ENCODE results near the gene SH3TC1. TPM values are rescaled to one million over a fixed set of nuclear protein-coding genes. Genes with fewer than 3 reads are reported as not detected.

SH3TC1 gene
- polyA plus RNA-seq, 1 donor (not counting 4 experiments of a cell fraction or from before 2014, with no cell fraction given), result 12.3 TPM

DNA sequence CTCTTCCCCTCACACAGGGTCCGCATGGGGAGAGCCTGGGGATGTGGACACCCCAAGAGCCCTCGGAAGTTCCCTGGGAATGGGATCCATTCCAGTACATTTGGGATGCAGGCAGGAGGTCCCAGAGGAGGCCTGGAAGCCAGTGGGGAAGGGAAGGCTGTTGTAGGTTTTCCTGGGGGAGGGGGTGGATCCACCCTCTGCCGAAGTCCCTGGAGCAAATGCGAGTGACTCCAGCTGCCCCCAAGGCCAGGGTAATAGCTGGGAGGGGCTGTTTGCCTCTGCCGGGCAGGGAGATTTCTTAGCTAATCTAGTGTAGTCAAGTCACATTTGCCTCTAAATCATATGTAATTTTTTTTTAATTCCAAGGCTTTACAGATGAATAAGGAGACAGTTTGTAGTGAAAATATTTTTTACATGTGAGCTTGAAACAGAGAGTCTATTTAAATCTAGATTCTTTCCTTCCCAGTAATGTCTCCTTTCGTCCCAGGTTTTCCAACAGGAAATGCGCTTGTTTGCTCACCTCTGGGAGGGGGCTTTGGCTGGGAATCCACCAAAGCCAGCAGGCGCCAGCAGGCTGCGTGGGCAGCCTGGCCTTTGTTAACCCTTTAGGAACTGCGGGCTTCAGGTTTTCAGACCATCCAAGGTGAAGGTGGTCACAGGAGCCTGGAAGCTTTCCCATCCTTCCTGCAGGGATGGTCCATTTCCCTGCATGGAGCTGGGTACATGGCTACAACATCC lies 26.8 kb downstream of the SH3TC1 start:
- Histone ChIP-seq H3K4me1 (ENCODE audit: control insufficient read depth, extremely low read depth, insufficient read depth, low read length) (peaks cover 13% of the 10 kb centered on the region), H3K27me3 (ENCODE audit: control insufficient read depth, extremely low read depth, insufficient read depth, low read length) (no peaks in the 10 kb centered on the region), H4K20me1 (ENCODE audit: control insufficient read depth, extremely low read depth, insufficient read depth, low read length) (no peaks in the 10 kb centered on the region), H3K9me1 (ENCODE audit: control insufficient read depth, extremely low read depth, insufficient read depth, low read length) (no peaks in the 10 kb centered on the region), H3K4me3 (ENCODE audit: control insufficient read depth in 2 of 3, extremely low read depth in 1 of 3, insufficient read depth in 2 of 3, low read depth in 1 of 3, low read length in 3 of 3) (no peak overlapping the region), H3K9ac (ENCODE audit: control insufficient read depth, extremely low read depth, insufficient read depth, low read length) (no peak overlapping the region), H3K79me2 (ENCODE audit: control insufficient read depth, insufficient read depth, low read length) (peaks cover 4% of the 10 kb centered on the region), H3K27ac (ENCODE audit: control insufficient read depth, insufficient read depth, low read length) (no peak overlapping the region), H2AFZ (ENCODE audit: control insufficient read depth, low read length) (no peak overlapping the region), H3K4me2 (ENCODE audit: control insufficient read depth, extremely low read depth, insufficient read depth, low read depth, low read length) (no peak overlapping the region), H3K36me3 (ENCODE audit: control insufficient read depth in 2 of 2, extremely low read depth in 1 of 2, insufficient read depth in 2 of 2, low read length in 2 of 2) (peaks cover 31 to 35% of the 10 kb centered on the region in 2 experiments), H3K9me3 (ENCODE audit: control insufficient read depth, low read depth, low read length) (no peaks in the 10 kb centered on the region)
- FAIRE-seq, result no peak
- TF ChIP-seq EZH2 (IDR thresholded peaks at IDR 0.05; ENCODE audit: low read length), result no peak
- TF ChIP-seq, protein P1, sequence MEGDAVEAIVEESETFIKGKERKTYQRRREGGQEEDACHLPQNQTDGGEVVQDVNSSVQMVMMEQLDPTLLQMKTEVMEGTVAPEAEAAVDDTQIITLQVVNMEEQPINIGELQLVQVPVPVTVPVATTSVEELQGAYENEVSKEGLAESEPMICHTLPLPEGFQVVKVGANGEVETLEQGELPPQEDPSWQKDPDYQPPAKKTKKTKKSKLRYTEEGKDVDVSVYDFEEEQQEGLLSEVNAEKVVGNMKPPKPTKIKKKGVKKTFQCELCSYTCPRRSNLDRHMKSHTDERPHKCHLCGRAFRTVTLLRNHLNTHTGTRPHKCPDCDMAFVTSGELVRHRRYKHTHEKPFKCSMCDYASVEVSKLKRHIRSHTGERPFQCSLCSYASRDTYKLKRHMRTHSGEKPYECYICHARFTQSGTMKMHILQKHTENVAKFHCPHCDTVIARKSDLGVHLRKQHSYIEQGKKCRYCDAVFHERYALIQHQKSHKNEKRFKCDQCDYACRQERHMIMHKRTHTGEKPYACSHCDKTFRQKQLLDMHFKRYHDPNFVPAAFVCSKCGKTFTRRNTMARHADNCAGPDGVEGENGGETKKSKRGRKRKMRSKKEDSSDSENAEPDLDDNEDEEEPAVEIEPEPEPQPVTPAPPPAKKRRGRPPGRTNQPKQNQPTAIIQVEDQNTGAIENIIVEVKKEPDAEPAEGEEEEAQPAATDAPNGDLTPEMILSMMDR (optimal IDR thresholded peaks at IDR 0.05 in 1 of 3, IDR thresholded peaks at IDR 0.05 in 1 of 3, conservative IDR thresholded peaks at IDR 0.05 in 1 of 3; ENCODE audit: extremely low read depth in 1 of 3, insufficient read depth in 2 of 3, low read length in 3 of 3), result no peak
- no peak for DNase-seq (ENCODE audit: low read depth, low spot score)
- dilution Hi-C loops (cut with MboI; ENCODE audit: extremely low pct_ligation_motif_present, low sequenced_read_pairs), result no loop called here

DNA sequence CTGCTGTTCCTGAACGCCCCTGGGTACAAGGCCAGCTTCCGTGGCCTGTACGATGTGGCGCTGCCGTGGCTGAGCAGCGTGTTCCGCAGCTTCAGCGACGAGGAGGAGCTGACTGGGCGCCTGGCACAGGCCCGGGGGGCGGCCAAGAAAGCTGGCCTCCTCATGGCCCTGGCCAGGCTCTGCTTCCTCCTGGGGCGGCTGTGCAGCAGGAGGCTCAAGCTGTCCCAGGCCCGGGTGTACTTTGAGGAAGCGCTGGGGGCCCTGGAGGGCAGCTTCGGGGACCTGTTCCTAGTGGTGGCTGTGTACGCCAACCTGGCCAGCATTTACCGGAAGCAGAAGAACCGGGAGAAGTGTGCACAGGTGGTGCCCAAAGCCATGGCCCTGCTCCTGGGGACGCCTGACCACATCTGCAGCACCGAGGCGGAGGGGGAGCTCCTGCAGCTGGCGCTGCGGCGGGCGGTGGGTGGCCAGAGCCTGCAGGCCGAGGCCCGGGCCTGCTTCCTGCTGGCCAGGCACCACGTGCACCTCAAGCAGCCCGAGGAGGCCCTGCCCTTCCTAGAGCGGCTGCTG lies 28.2 kb downstream of the SH3TC1 start:
- H3K79me2 ChIP-seq (ENCODE audit: control insufficient read depth, insufficient read depth, low read length), result peaks cover 4% of the 10 kb centered on the region
- H2AFZ ChIP-seq (ENCODE audit: control insufficient read depth, low read length), result no peak overlapping the region
- no peaks in the 10 kb centered on the region for H4K20me1 ChIP-seq (ENCODE audit: control insufficient read depth, extremely low read depth, insufficient read depth, low read length)
- H3K27ac ChIP-seq (ENCODE audit: control insufficient read depth, insufficient read depth, low read length), result no peak overlapping the region
- peaks cover 13% of the 10 kb centered on the region for H3K4me1 ChIP-seq (ENCODE audit: control insufficient read depth, extremely low read depth, insufficient read depth, low read length)
- DNase-seq (ENCODE audit: low read depth, low spot score) (no peak), FAIRE-seq (no peak)
- H3K9me3 ChIP-seq (ENCODE audit: control insufficient read depth, low read depth, low read length), result no peaks in the 10 kb centered on the region
- no peak overlapping the region for H3K4me3 ChIP-seq (ENCODE audit: control insufficient read depth in 2 of 3, extremely low read depth in 1 of 3, insufficient read depth in 2 of 3, low read depth in 1 of 3, low read length in 3 of 3)
- dilution Hi-C loops (cut with MboI; ENCODE audit: extremely low pct_ligation_motif_present, low sequenced_read_pairs), result no loop called here
- peaks cover 30 to 32% of the 10 kb centered on the region in 2 experiments for H3K36me3 ChIP-seq (ENCODE audit: control insufficient read depth in 2 of 2, extremely low read depth in 1 of 2, insufficient read depth in 2 of 2, low read length in 2 of 2)
- no peaks in the 10 kb centered on the region for H3K9me1 ChIP-seq (ENCODE audit: control insufficient read depth, extremely low read depth, insufficient read depth, low read length)
- no peaks in the 10 kb centered on the region for H3K27me3 ChIP-seq (ENCODE audit: control insufficient read depth, extremely low read depth, insufficient read depth, low read length)
- no peak overlapping the region for H3K9ac ChIP-seq (ENCODE audit: control insufficient read depth, extremely low read depth, insufficient read depth, low read length)
- TF ChIP-seq, protein P1 (optimal IDR thresholded peaks at IDR 0.05 in 1 of 3, IDR thresholded peaks at IDR 0.05 in 1 of 3, conservative IDR thresholded peaks at IDR 0.05 in 1 of 3; ENCODE audit: extremely low read depth in 1 of 3, insufficient read depth in 2 of 3, low read length in 3 of 3), result no peak
- TF ChIP-seq EZH2 (IDR thresholded peaks at IDR 0.05; ENCODE audit: low read length), result no peak
- no peak overlapping the region for H3K4me2 ChIP-seq (ENCODE audit: control insufficient read depth, extremely low read depth, insufficient read depth, low read depth, low read length)

Measured in keratinocyte (primary cell).